MCF 10A (cell line): ENCODE measurements around the gene E2F8. TPM values are rescaled to one million over a fixed set of nuclear protein-coding genes. Genes with fewer than 3 reads are reported as not detected.
"Not testable (repeated sequence)": the region's sequence is repeated elsewhere in the genome, so short reads cannot be mapped to it uniquely, and the experiment has no call there.

Experiments
- BruUV-seq: library from RNA; stranded (reverse); fragments of 400-500 nt; replicated peaks from 2 replicates; lab custom pipeline; 2021; lab: Mats Ljungman, UMichigan
- CTCF ChIA-PET: fragments of 300-600 bp; sonication (Branson Sonifier 250); formaldehyde crosslinking; extraction: SDS; loops from one replicate; lab custom pipeline; 2021; ENCODE audit warnings: antibody characterized with exemption, inconsistent platforms; lab: Yijun Ruan, JAX
- POLR2A ChIA-PET: fragments of 300-600, 350-650 bp; sonication (Branson Sonifier 250); formaldehyde crosslinking; extraction: SDS; loops from one replicate; lab custom pipeline; 2020; ENCODE audit warnings: antibody characterized with exemption, inconsistent platforms; lab: Yijun Ruan, JAX
- DNase-seq: peaks from one replicate; pipeline ENCODE4 v3.0.0-alpha.2; 2018; ENCODE audit not compliant: unreplicated experiment
- H3K27ac Mint-ChIP-seq: one replicate; pipeline ENCODE4 v1.8.0; 2022; ENCODE audit warnings: mild to moderate bottlenecking, low read depth, mixed read lengths; ENCODE audit not compliant: unreplicated experiment
- H3K27me3 Mint-ChIP-seq: one replicate; pipeline ENCODE4 v1.8.0; 2022; ENCODE audit warnings: mixed read lengths; ENCODE audit not compliant: insufficient read depth, unreplicated experiment
- H3K36me3 Mint-ChIP-seq: one replicate; pipeline ENCODE4 v1.8.0; 2022; ENCODE audit warnings: mild to moderate bottlenecking, moderate library complexity, mixed read lengths; ENCODE audit not compliant: insufficient read depth, unreplicated experiment
- H3K4me1 Mint-ChIP-seq: one replicate; pipeline ENCODE4 v1.8.0; 2022; ENCODE audit warnings: mixed read lengths; ENCODE audit not compliant: insufficient read depth, unreplicated experiment
- H3K4me3 Mint-ChIP-seq: one replicate; pipeline ENCODE4 v1.8.0; 2022; ENCODE audit warnings: mild to moderate bottlenecking, moderate library complexity, mixed read lengths; ENCODE audit not compliant: unreplicated experiment
- H3K9me3 Mint-ChIP-seq: one replicate; pipeline ENCODE4 v1.8.0; 2022; ENCODE audit warnings: mixed read lengths; ENCODE audit not compliant: unreplicated experiment
- CTCF ChIP-seq: fragments of 200-600 bp; IDR thresholded peaks from one replicate; pipeline ENCODE4 v1.8.0; 2022; ENCODE audit warnings: antibody characterized with exemption, mild to moderate bottlenecking; ENCODE audit not compliant: unreplicated experiment
- intact Hi-C: fragments of 100-400 bp; cut with micrococcal nuclease; formaldehyde crosslinking; loops from 2 replicates; pipeline ENCODE4 v1.14.1; 2022
- total RNA-seq: library from RNA; stranded (reverse); gene quantifications from 2 replicates; pipeline ENCODE4 v1.2.3, GENCODE V29; 2022

E2F8 gene
- total RNA-seq, 1 experiment from 2014 or later: 1.2 TPM

- CTCF ChIA-PET: interaction anchor here (0.6 to 14.2 kb wide), 28 partner anchors 8 to 571 kb away, joined by 3 to 245 read pairs (median 5); partner anchors contain the start of gene MRGPRX2
Observed at GRCh38 chr11:19258641-19259230, 18.0 kb upstream of the E2F8 start.

GRCh38 chr11:19254441-19254840, 13.7 kb upstream of the E2F8 start:
- intact Hi-C loops, POLR2A ChIA-PET, H3K4me3 Mint-ChIP-seq, H3K27me3 Mint-ChIP-seq, H3K4me1 Mint-ChIP-seq, H3K9me3 Mint-ChIP-seq, H3K36me3 Mint-ChIP-seq, BruUV-seq, H3K27ac Mint-ChIP-seq, DNase-seq: not testable (repeated sequence)
- CTCF ChIA-PET: interaction anchor here (1.0 to 14.2 kb wide), 4 partner anchors 8 to 298 kb away, joined by 5 to 245 read pairs (median 10); no protein-coding TSS in a partner anchor

More at GRCh38 chr11:19258641-19259230, 18.0 kb upstream of the E2F8 start:
- Mint-ChIP-seq H3K4me1 (no peaks in the 10 kb centered on the region), H3K27ac (no peak overlapping the region), H3K9me3 (no peaks in the 10 kb centered on the region), H3K4me3 (no peak overlapping the region), H3K36me3 (peaks cover 6% of the 10 kb centered on the region), H3K27me3 (no peaks in the 10 kb centered on the region)
- intact Hi-C loops: loop anchor here (1.0 kb wide), 4 partner anchors 53 to 299 kb away; no protein-coding TSS in a partner anchor
- BruUV-seq: no TSS peak
- TF ChIP-seq CTCF: no peak
- DNase-seq: no peak
- POLR2A ChIA-PET: interaction anchor here (1.4 kb wide), 1 partner anchor 56 kb away, joined by 3 read pairs; no protein-coding TSS in a partner anchor

- Mint-ChIP-seq H3K36me3 (no peaks in the 10 kb centered on the region), H3K27ac (no peak overlapping the region), H3K4me3 (no peak overlapping the region), H3K27me3 (no peaks in the 10 kb centered on the region), H3K9me3 (no peaks in the 10 kb centered on the region), H3K4me1 (no peaks in the 10 kb centered on the region)
- intact Hi-C loops: no loop called here
- CTCF ChIA-PET: interaction anchor here (0.5 to 14.2 kb wide), 6 partner anchors 8 to 653 kb away, joined by 3 to 245 read pairs (median 6); no protein-coding TSS in a partner anchor
- DNase-seq: no peak
- no TSS peak for BruUV-seq
- no peak for TF ChIP-seq CTCF
- POLR2A ChIA-PET: no interaction called here
Observed at GRCh38 chr11:19253817-19254216, 13.1 kb upstream of the E2F8 start.

GRCh38 chr11:19253153-19253745, 12.5 kb upstream of the E2F8 start:
- H3K36me3 Mint-ChIP-seq: no peaks in the 10 kb centered on the region
- no peaks in the 10 kb centered on the region for H3K9me3 Mint-ChIP-seq
- no peaks in the 10 kb centered on the region for H3K4me1 Mint-ChIP-seq
- H3K4me3 Mint-ChIP-seq: no peak overlapping the region
- H3K27me3 Mint-ChIP-seq: no peaks in the 10 kb centered on the region
- ChIA-PET CTCF (interaction anchor here (0.5 to 14.2 kb wide), 8 partner anchors 9 to 701 kb away, joined by 3 to 245 read pairs (median 4); no protein-coding TSS in a partner anchor), POLR2A (no interaction called here)
- intact Hi-C loops: no loop called here
- TF ChIP-seq CTCF: no peak
- no peak for DNase-seq
- no peak overlapping the region for H3K27ac Mint-ChIP-seq
- BruUV-seq: no TSS peak
